ENCODE data around the gene NDUFA7.
A peak's percentile ranks its signal among the peaks of the same experiment; 100 is the strongest.
"Not testable (repeated sequence)": the region's sequence is repeated elsewhere in the genome, so short reads cannot be mapped to it uniquely, and the experiment has no call there.

NDUFA7 gene

GRCh38 chr19:8321067-8321985 lies at the start of gene NDUFA7, which contains the start of gene RPS28:
TSS of gene NDUFA7 (minus strand) at chr19:8321375. CDS start at chr19:8321358, 17 bp downstream.
TSS of gene RPS28 (plus strand) at chr19:8321496. CDS start at chr19:8321531, 35 bp downstream.
- peak; percentile 97 for DNase-seq (ENCODE audit: low spot score)

- no peak for DNase-seq (ENCODE audit: low spot score)
Measured at GRCh38 chr19:8370176-8371010, 49.2 kb upstream of the NDUFA7 start.

- peak; percentile 60 for DNase-seq (ENCODE audit: low spot score)
Measured at GRCh38 chr19:8367327-8368001, 46.3 kb upstream of the NDUFA7 start.

- no peak for DNase-seq (ENCODE audit: low spot score)
Measured at GRCh38 chr19:8366961-8367326, 45.8 kb upstream of the NDUFA7 start.

- no peak for DNase-seq (ENCODE audit: low spot score)
Measured at GRCh38 chr19:8366121-8366581, 45.0 kb upstream of the NDUFA7 start.

DNA sequence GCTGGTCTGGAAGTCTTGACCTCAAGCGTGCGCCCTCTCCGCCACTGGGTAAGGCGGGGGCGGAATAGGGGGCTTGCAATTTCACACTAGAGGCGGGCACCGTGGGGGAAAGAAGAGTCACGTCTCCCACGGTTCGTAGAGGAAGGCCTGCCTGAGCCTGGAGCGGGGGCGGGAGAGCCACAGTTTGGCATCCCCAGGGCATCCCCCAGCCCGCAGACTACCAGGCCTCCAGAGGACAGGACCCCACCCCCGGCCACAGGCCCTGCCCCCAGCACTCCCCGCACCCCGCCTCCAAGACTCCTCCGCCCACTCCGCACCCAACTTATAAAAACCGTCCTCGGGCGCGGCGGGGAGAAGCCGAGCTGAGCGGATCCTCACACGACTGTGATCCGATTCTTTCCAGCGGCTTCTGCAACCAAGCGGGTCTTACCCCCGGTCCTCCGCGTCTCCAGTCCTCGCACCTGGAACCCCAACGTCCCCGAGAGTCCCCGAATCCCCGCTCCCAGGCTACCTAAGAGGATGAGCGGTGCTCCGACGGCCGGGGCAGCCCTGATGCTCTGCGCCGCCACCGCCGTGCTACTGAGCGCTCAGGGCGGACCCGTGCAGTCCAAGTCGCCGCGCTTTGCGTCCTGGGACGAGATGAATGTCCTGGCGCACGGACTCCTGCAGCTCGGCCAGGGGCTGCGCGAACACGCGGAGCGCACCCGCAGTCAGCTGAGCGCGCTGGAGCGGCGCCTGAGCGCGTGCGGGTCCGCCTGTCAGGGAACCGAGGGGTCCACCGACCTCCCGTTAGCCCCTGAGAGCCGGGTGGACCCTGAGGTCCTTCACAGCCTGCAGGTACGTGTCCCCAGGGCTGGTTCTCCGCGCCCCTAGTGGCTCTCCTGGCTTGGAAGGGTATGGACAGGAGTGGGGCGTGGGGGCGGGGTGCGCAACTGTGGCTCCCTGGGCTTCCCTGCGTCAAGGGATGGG lies 42.9 kb upstream of the NDUFA7 start, which contains the start of gene ANGPTL4:
Gene ANGPTL4, plus strand, starts transcription at position 353 of the 969 bp plus-strand sequence. Its CDS starts 167 bp downstream, at position 520.
- peak; percentile 70 for DNase-seq (ENCODE audit: low spot score)

DNA sequence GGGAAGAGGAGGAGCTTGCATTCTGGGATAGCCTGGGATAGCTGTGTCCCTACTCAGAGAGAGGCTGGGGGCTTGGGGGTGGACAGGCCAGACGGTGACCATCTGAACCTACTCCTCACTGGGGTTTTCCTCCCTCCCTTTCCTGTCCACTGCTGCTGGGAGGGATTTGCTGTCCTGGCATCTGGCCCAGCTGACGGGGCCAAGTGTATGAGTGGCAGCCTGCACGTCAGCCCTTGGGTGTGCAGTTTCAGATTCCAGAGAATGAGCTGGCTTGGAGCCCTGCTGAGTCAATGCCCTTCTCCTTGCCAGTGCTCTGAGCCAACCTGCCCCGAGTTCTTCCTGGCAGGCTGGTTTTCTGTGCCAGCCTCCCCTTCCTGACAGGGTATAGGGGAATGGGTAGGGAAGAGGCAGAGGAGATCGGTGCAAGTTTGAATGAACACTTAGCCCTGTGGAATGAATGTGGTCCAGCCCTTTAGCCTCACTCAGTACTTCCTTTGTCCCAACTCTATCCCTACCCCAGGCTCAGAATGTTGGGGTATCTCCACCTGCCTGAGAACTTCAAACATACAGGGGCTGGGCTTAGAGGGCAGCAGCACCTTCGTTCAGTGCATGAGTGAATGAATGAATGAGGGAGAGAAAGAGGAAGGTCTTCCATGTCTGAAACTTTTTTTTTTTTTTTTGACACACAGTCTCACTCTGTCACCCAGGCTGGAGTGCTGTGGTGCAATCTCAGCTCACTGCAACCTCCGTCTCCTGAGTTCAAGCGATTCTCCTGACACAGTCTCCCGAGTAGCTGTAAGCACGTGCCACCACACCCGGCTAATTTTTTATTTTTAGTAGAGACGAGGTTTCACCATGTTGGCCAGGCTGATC lies 41.0 kb upstream of the NDUFA7 start:
- peak; percentile 61 for DNase-seq (ENCODE audit: low spot score)

DNA sequence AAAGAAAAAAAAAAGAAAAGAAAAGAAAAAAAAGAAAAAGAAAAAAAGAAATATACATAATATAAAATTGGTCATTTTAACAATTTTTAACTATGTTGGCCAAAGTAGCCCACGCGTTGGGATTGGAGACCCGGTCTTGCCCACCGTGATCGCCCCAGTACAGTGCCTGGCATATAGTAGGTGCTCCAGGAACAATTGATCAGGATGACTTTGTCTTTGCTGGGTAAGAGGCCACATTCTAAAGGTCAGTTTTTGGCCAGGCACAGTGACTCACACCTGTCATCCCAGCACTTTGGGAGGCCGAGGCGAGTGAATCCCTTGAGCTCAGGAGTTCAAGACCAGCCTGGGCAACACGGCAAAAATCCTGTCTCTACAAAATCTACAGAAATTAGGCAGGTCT lies 39.0 kb upstream of the NDUFA7 start:
- DNase-seq (ENCODE audit: low spot score), result no peak

DNA sequence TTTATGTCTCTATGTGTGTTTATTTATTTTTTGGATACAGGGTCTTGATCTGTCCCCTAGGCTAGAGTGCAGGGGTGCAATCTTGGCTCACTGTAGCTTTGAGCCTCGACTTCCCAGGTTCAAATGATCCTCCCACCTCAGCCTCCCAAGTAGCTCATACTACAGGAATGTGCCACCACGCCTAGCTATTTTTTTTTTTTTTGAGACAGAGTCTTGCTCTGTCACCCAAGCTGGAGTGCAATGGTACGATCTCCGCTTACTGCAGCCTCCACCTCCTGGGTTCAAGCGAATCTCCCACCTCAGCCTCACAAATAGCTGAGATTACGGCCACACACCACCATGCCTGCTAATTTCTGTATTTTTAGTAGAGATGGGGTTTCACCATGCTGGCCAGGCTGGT lies 37.8 kb upstream of the NDUFA7 start:
- DNase-seq (ENCODE audit: low spot score), result no peak

DNA sequence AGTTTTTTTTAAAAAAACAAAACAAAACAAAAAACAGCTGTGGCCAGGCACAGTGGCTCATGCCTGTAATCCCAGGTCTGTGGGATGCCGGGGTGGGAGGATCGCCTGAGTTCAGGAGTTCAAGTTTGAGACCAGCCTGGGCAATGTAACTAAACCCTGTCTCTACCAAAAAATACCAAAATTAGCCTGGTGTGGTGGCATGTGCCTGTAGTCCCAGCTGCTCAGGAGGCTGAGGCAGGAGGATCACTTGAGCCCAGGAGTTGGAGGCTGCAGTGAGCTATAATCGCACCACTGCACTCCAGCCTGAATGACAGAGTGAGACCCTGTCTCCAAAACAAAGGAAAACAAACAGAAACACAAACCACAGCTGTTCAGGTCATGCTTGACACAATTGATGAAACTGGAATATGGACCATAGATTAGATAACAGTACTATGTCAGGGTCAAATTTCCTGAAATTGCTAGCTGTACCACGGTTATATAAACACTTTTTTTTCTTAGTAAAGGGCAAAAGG lies 35.9 kb upstream of the NDUFA7 start:
- no peak for DNase-seq (ENCODE audit: low spot score)

DNA sequence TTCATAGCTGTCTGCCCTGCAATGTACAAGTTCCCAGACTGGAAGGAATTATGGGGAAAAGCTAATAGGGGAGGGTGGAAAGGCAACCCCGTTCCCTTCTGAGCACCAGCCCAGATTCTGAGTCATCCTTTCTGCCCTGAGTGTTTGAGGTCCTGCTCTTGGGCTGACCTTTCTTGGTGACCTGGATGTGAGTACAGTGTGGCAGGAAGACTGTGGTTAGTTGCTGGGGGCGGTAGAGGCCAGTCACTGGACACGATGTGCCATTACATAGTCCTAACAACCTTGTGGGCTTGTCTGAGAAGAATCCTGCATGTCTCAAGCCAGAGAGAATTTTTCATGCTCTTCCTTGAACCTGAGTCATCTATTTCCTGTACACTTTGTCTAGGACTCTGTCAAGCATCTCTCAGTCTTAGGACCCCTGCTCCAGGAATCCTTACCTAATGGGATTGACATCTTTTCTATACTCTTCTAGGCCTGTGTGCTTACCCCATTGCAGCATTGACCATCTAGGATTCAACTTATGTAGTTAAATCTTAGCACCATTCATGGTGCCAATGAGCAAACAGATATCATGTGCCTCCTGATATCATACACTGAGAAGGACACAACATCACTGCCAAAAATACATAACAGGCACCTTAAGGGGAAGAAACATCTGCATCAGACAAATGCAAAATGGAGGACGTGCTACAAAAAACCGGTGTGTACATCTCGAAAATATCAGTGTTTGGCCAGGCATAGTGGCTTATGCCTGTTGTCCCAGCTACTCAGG lies 34.6 kb upstream of the NDUFA7 start:
- no peak for DNase-seq (ENCODE audit: low spot score)

DNA sequence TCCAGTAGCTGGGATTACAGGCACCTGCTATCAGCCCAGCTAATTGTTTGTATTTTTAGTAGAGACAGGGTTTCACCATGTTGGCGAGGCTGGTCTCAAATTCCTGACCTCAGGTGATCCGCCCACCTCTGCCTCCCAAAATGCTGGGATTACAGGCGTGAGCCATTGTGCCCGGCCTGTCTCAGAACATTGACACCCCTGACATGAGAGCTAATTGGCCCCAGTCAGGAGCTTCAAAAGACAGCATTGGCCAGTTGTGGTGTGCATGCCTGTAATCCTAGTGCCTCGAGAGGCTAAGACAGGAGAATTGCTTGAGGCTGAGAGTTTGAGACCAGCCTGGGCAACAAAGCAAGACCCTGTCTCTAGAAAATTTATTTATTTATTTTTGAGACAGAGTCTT lies 31.7 kb upstream of the NDUFA7 start:
- not testable (repeated sequence) for DNase-seq (ENCODE audit: low spot score)

GRCh38 chr19:8352134-8352827 lies 31.1 kb upstream of the NDUFA7 start:
- no peak for DNase-seq (ENCODE audit: low spot score)

DNA sequence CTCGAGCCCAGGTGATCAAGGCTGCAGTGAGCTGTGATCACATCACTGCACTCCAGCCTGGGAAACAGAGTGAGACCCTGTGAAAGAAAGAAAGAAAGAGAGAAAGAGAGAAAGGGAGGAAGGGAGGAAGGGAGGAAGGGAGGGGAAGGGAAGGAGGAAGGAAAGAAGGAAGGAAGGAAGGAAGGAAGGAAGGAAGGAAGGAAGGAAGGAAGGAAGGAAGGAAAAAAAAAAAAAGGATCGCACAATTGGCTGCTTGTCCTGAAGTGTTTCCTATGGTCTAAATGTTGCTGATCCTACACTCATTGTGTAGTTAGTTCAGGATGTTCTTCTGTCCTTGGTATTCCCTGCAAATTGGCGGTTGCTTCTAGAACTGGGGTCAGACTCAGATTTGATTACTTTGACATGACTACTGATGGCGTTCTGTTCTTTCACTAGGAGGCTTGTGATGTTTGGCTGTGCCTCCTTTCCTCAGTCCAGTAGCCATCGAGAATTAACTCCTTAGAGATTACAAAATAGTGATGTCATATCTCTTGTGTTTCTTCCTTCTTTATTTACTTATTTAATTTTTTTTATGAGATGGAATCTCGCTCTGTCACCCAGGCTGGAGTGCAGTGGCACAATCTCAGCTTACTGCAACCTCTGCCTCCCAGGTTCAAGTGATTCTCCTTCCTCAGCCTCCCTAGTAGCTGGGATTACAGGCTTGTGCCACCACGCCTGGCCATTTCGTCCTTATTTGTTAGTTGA lies 28.6 kb upstream of the NDUFA7 start:
- not testable (repeated sequence) for DNase-seq (ENCODE audit: low spot score)

DNA sequence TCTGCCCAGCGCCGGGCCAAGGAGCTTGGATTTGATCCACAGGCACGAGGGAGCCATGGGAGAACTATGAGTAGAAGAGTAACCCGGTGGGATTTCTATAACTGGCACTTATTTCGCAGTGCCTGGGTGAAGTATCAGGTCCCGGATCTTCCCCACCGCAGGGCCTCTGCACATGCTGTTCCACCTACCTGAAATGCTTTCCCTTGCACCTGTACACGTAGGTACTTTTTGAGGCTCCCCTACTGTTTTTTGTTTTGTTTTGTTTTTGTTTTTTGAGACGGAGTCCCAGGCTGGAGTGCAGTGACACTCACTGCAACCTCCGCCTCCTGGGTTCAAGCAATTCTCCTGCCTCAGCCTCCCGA lies 22.3 kb upstream of the NDUFA7 start:
- no peak for DNase-seq (ENCODE audit: low spot score)

GRCh38 chr19:8342684-8343482 lies 21.7 kb upstream of the NDUFA7 start, which contains the start of gene KANK3:
TSS of gene KANK3 (minus strand) at chr19:8343262. CDS start at chr19:8337828, 5,434 bp downstream.
- peak; percentile 97 for DNase-seq (ENCODE audit: low spot score)

GRCh38 chr19:8342316-8342683 lies 21.1 kb upstream of the NDUFA7 start:
- DNase-seq (ENCODE audit: low spot score), result no peak

All from D341Med (cell line).